ENCODE measurements around the gene S1PR1.

DNA sequence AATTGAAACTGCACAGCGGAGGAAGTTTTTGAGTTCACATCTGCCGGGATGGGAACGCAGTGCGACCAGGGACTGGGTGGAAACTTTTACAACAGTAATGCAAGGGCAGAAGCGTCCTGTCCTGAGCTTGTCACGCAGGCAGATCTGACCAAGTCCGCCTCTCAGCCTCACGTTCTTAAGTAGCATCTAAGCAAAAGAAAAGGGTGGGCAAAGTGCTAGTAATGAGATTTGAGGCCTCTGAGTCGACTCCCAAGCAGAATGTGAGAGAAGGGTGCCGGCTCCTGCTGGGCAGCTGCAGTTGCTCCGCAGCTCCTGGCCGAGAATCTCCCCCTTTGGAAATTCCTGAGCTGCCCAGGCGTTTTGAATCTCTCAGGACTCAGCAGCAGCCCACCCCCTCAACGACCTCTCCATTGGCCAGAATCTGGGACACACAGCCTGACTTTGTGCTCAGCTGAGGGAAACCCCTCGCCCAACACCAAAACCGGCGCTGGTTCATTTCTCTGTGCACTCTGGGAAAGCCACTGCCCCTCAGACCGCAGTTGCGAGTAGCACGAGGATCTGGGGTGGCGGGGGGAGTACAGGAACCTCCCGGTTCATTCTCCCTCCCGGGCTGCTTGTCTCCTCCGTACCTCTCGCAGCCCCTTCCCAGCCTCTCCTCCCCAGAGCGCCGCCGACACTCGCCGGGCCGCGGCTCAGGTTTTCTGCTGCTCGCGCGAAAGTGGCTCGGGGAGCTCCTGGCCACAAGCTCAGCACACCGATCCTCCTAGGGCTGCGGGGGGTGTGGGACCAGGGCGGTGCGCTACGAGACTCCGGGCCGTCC lies 913 bp upstream of the S1PR1 start:
- TF ChIP-seq POLR2A (IDR thresholded peaks at IDR 0.05) (peak in 1 of 3 donors; percentile 69), POLR2AphosphoS5 (IDR thresholded peaks at IDR 0.05) (peak in 2 of 3 donors; percentile 61 to 88)
- TF ChIP-seq, protein P1, sequence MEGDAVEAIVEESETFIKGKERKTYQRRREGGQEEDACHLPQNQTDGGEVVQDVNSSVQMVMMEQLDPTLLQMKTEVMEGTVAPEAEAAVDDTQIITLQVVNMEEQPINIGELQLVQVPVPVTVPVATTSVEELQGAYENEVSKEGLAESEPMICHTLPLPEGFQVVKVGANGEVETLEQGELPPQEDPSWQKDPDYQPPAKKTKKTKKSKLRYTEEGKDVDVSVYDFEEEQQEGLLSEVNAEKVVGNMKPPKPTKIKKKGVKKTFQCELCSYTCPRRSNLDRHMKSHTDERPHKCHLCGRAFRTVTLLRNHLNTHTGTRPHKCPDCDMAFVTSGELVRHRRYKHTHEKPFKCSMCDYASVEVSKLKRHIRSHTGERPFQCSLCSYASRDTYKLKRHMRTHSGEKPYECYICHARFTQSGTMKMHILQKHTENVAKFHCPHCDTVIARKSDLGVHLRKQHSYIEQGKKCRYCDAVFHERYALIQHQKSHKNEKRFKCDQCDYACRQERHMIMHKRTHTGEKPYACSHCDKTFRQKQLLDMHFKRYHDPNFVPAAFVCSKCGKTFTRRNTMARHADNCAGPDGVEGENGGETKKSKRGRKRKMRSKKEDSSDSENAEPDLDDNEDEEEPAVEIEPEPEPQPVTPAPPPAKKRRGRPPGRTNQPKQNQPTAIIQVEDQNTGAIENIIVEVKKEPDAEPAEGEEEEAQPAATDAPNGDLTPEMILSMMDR (IDR thresholded peaks at IDR 0.05 in 8 of 11, conservative IDR thresholded peaks at IDR 0.05 in 3 of 11), result no peak
